ENCODE results near the gene EHBP1L1.
A peak's percentile ranks its signal among the peaks of the same experiment; 100 is the strongest.
"Not testable (repeated sequence)": the region's sequence is repeated elsewhere in the genome, so short reads cannot be mapped to it uniquely, and the experiment has no call there.

EHBP1L1 gene

GRCh38 chr11:65637032-65637557 is 61.2 kb downstream of the EHBP1L1 start:
- no peak for DNase-seq

- DNase-seq: peak; percentile 91
These were observed 62.1 kb downstream of the EHBP1L1 start, which contains the start of gene SIPA1 for GRCh38 chr11:65637794-65638419. Gene SIPA1 (plus strand): TSS chr11:65638101. CDS start chr11:65640922, 2,821 bp downstream.

- not testable (repeated sequence) for DNase-seq
These were observed 63.4 kb downstream of the EHBP1L1 start for GRCh38 chr11:65639228-65639597.

GRCh38 chr11:65639623-65640482 is 64.0 kb downstream of the EHBP1L1 start:
- peak; percentile 74 for DNase-seq

- peak; percentile 81 for DNase-seq
These were observed 64.8 kb downstream of the EHBP1L1 start for GRCh38 chr11:65640483-65641296.

DNA sequence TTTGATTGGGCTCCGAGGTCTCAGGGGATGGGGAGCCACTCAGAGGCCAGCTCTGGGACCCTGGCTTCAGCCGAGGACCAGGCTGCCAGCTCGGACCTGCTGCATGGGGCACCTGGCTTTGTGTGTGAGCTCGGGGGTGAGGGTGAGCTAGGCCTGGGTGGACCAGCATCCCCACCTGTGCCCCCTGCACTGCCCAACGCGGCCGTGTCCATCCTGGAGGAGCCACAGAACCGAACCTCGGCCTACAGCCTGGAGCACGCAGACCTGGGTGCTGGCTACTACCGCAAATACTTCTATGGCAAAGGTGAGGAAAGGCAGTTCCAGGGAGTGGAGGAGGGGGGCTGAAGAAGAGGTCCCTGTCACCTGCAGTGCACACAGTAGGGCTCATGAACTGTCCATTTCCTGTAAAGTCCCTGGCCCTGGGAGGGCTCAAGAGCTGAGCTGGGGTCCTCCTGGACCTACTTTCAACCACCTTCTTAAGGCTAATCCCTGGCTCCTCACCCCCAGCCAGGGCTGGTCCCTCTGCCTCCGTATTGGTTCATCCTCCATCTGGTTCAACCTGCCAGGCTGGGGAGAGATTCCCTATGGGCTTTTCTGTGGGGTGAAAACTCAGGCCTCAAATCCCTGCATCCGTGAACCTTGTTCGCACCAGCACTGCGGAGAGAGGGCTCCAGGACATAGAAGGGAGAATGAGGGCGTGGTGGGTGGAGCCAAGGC is 65.6 kb downstream of the EHBP1L1 start:
- DNase-seq: no peak

Measured in activated CD8-positive, alpha-beta memory T cell treated with anti-CD3 and anti-CD28 coated beads for 24 hours (primary cell).